Measurements from ENCODE around the gene HOXC13.

HOXC13 gene

GRCh38 chr12:53963434-53964314 lies 25.0 kb downstream of the HOXC13 start:
- no peak overlapping the region for H3K4me3 ChIP-seq (ENCODE audit: low read length)
- DNase-seq (ENCODE audit: low read depth): no peak

GRCh38 chr12:53964315-53964713 lies 25.7 kb downstream of the HOXC13 start:
- no peak overlapping the region for H3K4me3 ChIP-seq (ENCODE audit: low read length)
- DNase-seq (ENCODE audit: low read depth): no peak
- no peak for TF ChIP-seq CTCF (IDR thresholded peaks at IDR 0.05; ENCODE audit: insufficient read depth, low read depth, low read length, missing control alignments)

More at GRCh38 chr12:53963434-53964314, 25.0 kb downstream of the HOXC13 start:
- no peak for TF ChIP-seq CTCF (IDR thresholded peaks at IDR 0.05; ENCODE audit: insufficient read depth, low read depth, low read length, missing control alignments)

GRCh38 chr12:53965281-53966084 lies 26.9 kb downstream of the HOXC13 start:
- no peak for TF ChIP-seq CTCF (IDR thresholded peaks at IDR 0.05; ENCODE audit: insufficient read depth, low read depth, low read length, missing control alignments)
- no peak overlapping the region for H3K4me3 ChIP-seq (ENCODE audit: low read length)
- no peak for DNase-seq (ENCODE audit: low read depth)

- no peak overlapping the region for H3K4me3 ChIP-seq (ENCODE audit: low read length)
- no peak for DNase-seq (ENCODE audit: low read depth)
- TF ChIP-seq CTCF (IDR thresholded peaks at IDR 0.05; ENCODE audit: insufficient read depth, low read depth, low read length, missing control alignments): no peak
Measured at GRCh38 chr12:53966085-53966384, 27.4 kb downstream of the HOXC13 start.

- DNase-seq (ENCODE audit: low read depth): no peak
- no peak overlapping the region for H3K4me3 ChIP-seq (ENCODE audit: low read length)
- no peak for TF ChIP-seq CTCF (IDR thresholded peaks at IDR 0.05; ENCODE audit: insufficient read depth, low read depth, low read length, missing control alignments)
Measured at GRCh38 chr12:53966385-53967133, 27.9 kb downstream of the HOXC13 start.

- no peak overlapping the region for H3K4me3 ChIP-seq (ENCODE audit: low read length)
- TF ChIP-seq CTCF (IDR thresholded peaks at IDR 0.05; ENCODE audit: insufficient read depth, low read depth, low read length, missing control alignments): no peak
- DNase-seq (ENCODE audit: low read depth): no peak
Measured at GRCh38 chr12:53967421-53967925, 28.8 kb downstream of the HOXC13 start.

Measured in epithelial cell of esophagus (primary cell).